ENCODE measurements around the gene RPL28.

Gene RPL28

DNA sequence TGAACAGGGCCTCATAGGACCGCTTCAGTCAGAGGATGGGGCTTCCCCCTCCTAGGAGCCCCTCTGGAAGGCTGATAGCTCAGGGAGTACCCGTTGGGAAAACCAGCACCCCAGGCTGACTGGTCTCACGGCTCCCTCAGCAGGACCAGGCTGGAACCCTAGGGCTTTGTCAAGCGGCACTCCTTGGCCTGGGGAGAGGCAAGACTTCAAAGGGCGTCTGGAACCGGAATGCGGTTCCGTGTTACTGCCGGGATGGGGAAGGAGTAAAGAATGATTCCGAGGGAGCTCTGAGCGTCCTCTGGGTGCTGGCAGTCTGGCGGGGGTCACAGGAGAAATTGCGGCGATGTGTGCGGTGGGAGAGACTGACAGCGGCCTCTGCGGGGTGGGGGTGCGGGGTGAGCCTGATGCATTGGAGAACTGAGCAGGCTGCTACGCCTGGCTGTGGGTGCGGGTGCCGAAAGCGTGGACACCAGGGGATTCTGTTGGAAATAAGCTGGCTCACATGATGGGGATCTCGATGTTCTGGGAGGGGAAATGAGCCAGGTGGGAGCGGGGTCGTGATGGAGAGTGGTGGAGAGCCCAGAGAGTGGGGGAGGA, 33.1 kb upstream of the RPL28 start:
- peaks cover 42% of the 10 kb centered on the region for H3K27me3 ChIP-seq
- TF ChIP-seq, protein P1, sequence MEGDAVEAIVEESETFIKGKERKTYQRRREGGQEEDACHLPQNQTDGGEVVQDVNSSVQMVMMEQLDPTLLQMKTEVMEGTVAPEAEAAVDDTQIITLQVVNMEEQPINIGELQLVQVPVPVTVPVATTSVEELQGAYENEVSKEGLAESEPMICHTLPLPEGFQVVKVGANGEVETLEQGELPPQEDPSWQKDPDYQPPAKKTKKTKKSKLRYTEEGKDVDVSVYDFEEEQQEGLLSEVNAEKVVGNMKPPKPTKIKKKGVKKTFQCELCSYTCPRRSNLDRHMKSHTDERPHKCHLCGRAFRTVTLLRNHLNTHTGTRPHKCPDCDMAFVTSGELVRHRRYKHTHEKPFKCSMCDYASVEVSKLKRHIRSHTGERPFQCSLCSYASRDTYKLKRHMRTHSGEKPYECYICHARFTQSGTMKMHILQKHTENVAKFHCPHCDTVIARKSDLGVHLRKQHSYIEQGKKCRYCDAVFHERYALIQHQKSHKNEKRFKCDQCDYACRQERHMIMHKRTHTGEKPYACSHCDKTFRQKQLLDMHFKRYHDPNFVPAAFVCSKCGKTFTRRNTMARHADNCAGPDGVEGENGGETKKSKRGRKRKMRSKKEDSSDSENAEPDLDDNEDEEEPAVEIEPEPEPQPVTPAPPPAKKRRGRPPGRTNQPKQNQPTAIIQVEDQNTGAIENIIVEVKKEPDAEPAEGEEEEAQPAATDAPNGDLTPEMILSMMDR (IDR thresholded peaks at IDR 0.05; ENCODE audit: low read depth, low read length), result no peak
- H3K4me3 ChIP-seq (ENCODE audit: low read depth, low read length), result no peak overlapping the region
- no peak for DNase-seq
- H3K4me1 ChIP-seq, result no peaks in the 10 kb centered on the region
- no peaks in the 10 kb centered on the region for H3K36me3 ChIP-seq
- no peaks in the 10 kb centered on the region for H3K9me3 ChIP-seq

DNA sequence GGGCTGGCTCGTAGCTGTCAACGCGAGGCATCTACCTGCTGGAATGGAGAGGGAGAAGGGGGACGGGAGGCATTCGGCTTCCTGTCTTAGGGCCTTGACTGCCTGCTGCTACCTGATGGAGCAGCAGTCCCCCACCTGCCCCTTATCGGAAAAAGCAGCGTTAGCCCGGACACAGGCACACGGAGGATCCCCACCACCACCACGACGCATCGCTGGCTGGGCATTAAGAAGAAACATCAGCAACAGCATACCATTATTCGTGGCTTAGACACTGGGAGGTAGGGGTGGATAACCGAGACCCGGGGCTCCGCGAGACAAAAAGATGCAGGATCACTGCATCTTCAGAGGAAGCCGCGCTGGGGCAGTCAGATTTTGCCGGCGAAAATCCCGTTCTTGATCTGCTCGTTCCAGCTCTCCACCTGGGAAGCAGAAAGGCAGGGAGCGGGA, 32.4 kb upstream of the RPL28 start:
- Histone ChIP-seq H3K36me3 (no peaks in the 10 kb centered on the region), H3K4me1 (no peaks in the 10 kb centered on the region), H3K4me3 (ENCODE audit: low read depth, low read length) (peak overlapping the region; percentile 39), H3K27me3 (peaks cover 42% of the 10 kb centered on the region), H3K9me3 (no peaks in the 10 kb centered on the region)
- no peak for DNase-seq
- TF ChIP-seq, protein P1 (IDR thresholded peaks at IDR 0.05; ENCODE audit: low read depth, low read length), result no peak

DNA sequence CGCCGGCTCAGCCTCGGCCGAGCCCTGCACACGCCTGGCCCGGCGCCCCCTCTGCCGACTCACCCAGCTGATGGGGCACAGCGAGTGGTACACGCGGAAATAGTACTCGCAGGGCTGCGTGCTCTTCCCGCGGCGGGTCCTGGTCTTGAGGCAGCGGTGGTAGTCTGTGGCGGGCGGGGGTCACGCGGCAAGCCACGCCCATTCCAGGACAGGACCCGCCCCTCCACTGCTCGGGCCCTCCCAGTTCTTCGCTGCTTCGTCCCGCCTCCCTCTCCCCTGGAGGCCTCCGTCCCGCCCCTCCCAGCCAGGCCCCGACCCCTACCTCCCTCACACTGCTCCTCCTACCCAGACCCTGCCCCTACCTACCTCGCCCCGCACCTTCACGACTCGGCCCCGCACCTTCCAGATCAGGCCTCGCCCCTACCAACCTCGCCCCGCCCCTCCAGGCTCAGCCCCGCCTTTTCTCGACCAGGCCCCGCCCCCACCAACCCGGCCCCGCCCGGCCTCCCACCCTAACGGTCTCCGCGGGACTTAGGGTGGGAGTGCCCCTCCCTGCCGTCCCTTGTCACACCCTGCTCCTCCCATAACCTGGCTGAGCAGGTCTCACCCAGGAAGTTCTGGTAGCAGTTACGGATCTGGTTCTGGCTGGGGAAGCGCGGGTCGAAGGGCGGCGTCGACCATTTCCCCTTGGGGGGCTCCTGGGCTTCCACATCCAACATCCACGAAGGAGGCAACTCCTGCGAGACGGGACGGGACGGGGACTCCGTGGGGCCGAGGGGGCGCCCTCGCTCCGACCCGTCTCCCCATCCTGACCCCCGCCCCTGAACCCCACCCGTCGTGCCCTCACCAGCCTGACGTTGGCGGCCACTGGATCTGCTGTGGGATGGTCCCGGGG, 31.7 kb upstream of the RPL28 start:
- peak overlapping the region; percentile 39 for H3K4me3 ChIP-seq (ENCODE audit: low read depth, low read length)
- TF ChIP-seq, protein P1 (IDR thresholded peaks at IDR 0.05; ENCODE audit: low read depth, low read length), result no peak
- no peaks in the 10 kb centered on the region; the same call in 1 of the 2 replicates for H3K4me1 ChIP-seq
- DNase-seq, result peak; percentile 82
- H3K36me3 ChIP-seq, result no peaks in the 10 kb centered on the region
- H3K9me3 ChIP-seq, result no peaks in the 10 kb centered on the region
- H3K27me3 ChIP-seq, result peaks cover 42% of the 10 kb centered on the region

DNA sequence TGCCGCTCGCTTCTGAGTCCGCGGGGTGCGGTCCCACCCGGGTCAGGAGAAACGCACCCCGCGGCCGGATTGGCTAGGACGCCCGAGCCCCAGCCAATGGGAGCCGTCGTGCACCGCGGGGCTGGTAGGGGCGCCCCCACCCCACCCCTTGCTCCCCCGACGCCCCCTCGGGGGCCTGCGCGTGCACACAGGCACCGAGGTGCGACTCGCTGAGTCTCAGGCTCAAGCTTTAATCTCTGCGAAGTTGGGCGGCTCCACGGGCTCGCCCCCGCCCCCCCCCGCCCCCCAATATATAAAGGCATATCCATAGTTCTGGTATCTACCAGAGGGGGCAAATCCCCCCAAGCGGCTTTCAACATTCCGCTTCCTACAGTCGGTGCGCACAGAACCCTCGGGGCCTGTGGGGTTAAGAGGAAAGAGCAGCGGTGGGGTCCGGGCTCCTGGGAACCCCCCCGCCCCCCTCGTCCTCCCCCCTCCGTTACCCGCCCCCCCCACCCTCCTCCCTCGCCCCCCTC, 31.0 kb upstream of the RPL28 start, which contains the start of gene COX6B2:
Gene COX6B2 (minus strand): TSS at position 22 of the 515 bp plus-strand sequence. CDS start 198 bp downstream, outside the sequence.
- DNase-seq, result no peak
- Histone ChIP-seq H3K4me1 (no peaks in the 10 kb centered on the region; the same call in 1 of the 2 replicates), H3K4me3 (ENCODE audit: low read depth, low read length) (peak within 1 kb of the TSS; percentile 39), H3K27me3 (peaks cover 42% of the 10 kb centered on the region), H3K9me3 (no peaks in the 10 kb centered on the region), H3K36me3 (no peaks in the 10 kb centered on the region)
- TF ChIP-seq, protein P1 (IDR thresholded peaks at IDR 0.05; ENCODE audit: low read depth, low read length), result no peak

DNA sequence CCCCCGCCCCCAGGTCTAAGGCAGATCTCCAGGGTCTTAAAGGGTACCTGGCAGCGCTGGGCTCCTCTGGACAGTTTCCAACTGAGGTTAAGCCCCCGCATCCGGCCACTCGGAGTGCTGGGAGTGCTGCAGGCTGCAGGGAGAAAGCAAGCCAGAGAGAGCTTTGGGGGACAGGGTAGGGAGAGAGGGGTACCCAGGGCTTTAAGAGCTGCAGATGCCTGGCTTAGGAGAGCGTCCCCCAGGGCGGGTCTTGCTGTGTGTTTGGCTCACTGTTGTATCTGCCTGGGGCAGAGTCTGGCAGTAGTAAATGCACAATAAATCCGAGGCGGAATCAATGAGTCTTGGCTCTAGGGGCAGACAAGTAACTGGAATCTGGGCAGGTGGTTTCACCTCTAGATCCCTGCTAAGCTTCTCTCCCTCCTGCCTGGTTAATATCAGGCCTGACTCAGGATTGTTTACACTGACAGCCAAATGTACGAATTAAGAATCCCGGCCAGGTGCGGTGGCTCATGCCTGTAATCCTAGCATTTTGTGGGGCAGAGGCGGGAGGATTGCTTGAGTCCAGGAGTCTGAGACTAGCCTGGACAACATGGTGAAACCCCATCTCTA, 30.4 kb upstream of the RPL28 start:
- TF ChIP-seq, protein P1 (IDR thresholded peaks at IDR 0.05; ENCODE audit: low read depth, low read length), result no peak
- Histone ChIP-seq H3K9me3 (no peaks in the 10 kb centered on the region), H3K27me3 (peaks cover 42% of the 10 kb centered on the region), H3K36me3 (no peaks in the 10 kb centered on the region), H3K4me1 (no peaks in the 10 kb centered on the region; the same call in 1 of the 2 replicates), H3K4me3 (ENCODE audit: low read depth, low read length) (no peak overlapping the region)
- no peak for DNase-seq

Measured in BE2C (cell line).